NCI-H345 (cell line): Measurements from ENCODE around the gene WBP1L.

ENCODE experiments used
- DNase-seq: peaks from one replicate; lab custom pipeline; 2025; lab: John Stamatoyannopoulos, UW

WBP1L gene

DNA sequence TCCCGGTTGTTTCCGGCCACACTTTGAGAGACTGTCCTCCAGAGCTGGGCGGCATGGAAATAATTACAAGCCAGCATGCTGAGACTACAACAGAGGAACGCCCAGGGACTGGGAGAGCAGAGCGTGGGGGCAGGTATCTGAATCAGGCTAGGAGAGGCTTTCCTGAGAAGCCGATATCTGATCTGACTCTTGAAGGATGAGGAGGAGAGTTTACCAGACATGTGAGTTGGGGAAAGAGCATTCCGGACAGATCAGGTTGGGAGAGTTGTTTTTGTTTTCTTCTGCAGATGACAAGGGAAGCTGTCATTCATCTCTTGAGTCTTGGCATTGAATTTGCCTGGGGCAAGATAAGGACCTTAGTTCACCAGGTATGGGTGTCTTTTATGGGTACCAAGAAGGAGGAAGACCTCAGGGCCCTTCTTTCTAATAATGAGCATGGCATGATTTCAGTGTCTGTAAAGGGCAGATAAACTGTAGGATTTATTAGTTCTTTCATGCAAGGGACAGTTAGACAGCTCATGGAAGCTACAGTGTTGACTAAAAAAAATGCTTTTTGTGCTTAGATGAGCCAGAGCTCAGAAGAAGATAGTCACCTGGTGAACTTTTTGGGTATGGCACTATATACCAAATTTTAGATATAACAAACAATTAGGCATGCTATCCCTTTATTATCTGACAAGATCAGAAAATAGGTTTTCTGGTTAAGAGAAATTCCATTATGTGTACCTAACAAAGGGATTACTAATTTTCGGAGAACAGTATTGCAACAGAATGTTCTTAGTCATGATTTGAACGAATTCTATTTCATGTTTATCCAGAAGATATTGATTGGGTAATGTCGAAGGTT is 36.2 kb downstream of the WBP1L start:
- no peak for DNase-seq

DNA sequence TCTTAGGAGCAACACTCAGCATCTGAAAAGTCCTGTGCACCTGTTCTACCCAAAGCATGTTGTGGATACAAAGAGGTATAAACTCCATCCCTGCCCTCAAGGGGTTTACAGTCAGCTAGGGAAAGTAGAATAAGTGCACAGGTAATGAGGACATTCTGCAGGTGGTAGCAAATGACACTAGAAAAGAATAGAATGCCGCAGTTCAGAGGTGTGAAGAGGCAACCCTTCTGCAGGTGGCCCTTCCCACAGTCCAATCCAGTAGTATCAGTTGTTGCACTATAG is 36.7 kb downstream of the WBP1L start:
- DNase-seq = no peak

- DNase-seq = no peak
Measured at GRCh38 chr10:102781090-102781920, 37.6 kb downstream of the WBP1L start.

DNA sequence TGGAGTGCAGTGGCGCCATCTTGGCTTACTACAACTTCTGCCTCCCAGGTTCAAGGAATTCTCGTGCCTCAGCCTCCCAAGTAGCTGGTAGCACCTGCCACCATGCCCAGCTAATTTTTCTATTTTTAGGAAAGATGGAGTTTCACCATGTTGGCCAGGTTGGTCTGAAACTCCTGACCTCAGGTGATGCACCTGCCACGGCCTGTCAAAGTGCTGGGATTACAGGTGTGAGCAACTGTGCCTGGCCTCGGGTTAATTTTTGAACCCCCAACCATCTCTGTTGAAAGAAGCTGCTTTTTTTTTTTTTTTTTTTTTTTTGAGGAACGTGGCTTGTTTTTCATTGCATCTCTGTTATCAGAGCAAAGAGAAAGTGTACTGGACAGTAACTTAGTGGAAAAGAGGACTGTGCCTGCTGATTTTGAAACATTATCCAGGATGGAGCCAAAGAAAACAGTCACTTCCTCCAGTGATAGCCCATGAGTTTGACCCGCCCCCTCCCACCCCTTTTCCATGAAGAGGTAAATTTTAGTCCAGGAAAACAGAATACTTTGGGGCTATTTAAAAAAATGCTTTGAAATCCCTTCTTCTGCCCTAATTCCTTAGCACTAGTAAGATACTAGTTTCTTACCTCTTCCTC is 38.3 kb downstream of the WBP1L start:
- DNase-seq = no peak

GRCh38 chr10:102782673-102783551 is 39.2 kb downstream of the WBP1L start:
- DNase-seq = no peak

GRCh38 chr10:102783568-102783967 is 39.8 kb downstream of the WBP1L start:
- no peak for DNase-seq

DNA sequence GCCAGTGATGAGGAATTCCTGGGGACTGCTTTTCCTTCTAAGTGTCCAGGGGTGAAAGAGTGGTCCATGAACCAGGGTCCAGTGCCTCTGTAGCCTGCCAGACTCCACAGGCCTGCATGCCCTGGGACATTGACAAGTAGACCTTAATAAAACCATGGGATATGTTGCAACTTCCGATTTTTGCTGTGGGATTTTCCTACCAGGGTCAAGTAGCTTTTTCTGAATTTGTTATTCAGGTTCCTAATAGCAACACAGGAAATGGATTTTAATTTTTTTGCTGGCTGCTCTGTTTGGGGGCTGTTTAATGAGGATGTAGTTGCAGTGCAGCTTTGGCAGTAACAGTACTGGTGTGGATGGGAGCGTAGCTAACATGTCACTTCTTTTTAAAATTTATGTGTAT is 42.1 kb downstream of the WBP1L start:
- DNase-seq = no peak

GRCh38 chr10:102791754-102792395 is 48.1 kb downstream of the WBP1L start:
- DNase-seq = no peak

DNA sequence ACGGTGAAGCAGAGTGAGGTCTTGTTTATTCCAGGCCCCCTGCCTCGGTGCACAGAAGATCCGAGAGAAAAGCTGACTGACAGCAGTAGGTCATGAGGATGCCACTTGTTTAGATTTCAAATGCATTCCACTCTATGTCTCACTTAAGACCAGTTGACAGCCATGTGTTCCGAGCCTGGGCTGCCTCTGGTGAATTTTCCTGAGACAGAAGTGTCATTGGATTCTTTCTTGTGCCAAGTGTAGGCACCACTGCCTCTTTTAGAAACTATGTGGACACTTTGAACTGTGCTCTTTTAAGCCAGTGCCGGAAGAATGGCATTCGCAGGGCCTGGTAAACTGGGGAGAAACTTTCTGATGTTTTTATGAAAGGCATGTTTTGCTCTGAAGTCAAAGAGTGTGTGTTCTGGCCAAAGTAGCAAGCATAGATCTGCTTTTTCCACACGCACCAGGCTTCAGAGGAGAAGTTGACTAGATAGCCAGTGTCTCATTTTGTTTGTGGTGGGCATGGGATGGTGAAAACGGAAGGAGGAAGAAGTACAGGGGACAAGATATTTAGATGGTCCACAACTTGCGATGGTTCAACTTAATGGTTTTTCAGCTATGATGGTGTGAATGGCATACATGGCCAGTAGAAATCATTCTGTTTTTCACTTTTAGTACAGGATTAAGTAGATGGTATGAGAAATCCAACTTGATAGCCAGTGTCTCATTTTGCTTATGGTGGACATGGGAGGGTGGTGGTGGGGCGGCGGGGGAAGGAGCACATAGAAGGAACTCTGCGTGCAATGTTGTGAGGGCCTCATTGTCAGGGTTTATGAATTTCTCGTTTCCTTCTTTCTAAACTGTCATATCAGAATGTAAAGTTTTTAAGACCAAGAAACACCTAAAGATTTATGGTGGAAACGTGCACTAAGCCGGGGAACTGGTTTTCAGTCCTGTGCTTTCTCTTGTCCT is 52.0 kb downstream of the WBP1L start:
- no peak for DNase-seq

GRCh38 chr10:102796407-102797176 is 52.8 kb downstream of the WBP1L start:
- DNase-seq = no peak

- DNase-seq = no peak
Measured at GRCh38 chr10:102799691-102800471, 56.1 kb downstream of the WBP1L start.

DNA sequence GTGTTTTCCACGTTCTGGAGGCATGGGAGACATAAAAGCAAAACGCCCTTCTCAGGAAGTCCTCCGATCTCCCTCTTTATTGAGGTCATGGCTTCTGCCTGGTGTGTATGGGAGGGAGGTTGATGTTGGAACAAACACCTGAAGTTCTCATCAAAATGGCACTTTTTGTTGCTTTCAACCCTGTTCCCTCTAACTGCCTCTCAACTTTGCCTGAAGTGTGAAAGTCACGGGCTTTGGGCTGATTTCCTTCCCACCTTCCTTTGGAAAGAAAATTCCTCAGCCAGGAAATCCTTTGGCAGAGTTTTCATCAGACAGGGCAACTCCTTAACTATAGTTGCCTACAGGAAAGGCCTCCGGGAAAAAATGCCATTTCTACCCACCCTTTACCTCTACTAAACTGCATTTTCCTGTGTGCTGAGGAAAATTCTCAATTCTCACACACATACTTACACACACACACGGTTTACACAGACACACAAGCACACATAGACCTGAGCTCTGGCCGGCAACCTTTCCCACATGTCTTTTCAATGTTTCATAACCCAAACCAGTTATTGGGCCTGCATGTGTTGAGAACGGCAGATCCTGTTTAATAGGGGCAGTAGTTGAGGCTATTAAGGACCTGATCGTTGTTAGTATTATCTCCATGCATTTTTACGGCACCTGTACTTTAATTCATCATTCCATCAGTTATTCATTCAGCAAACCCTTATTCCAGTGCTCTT is 57.0 kb downstream of the WBP1L start:
- DNase-seq = no peak

DNA sequence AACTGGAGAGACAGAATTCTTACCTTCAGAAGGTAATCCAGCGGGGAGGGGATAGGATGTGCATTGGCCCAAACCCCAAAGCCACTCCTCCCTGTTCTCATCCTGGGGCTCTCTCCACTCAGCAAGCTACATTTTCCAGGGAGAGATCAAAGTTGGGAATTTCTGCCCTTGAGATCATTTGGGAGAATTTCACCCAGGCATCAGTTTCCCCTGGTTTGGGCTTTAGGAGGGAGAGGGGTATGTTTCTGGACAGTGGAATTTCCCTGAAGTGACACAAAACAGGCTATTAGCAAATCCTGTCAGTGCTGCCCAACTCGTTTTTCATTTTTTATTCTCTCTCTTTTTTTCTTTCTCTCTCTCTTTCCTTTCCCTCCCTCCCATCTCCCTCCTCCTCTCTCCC is 57.7 kb downstream of the WBP1L start:
- DNase-seq = no peak

DNA sequence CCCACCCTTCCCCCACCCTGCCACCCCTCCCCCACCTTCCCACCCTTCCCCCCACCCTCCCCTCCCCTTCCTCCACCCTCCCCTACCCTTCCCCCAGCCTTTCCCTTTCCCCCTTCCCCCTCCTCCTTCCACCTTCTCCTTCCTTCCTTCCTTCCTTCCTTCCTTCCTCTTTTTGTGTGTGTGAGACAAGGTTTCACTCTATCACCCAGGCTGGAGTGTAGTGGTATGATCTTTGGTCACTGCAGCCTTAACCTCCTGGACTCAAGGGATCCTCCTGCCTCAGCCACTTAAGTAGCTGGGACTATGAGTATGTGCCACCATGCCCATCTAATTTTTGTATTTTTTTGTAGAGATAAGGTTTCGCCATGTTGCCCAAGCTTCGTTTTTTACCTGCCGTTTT is 58.2 kb downstream of the WBP1L start:
- DNase-seq = no peak

- DNase-seq = no peak
Measured at GRCh38 chr10:102802920-102803534, 59.3 kb downstream of the WBP1L start.

DNA sequence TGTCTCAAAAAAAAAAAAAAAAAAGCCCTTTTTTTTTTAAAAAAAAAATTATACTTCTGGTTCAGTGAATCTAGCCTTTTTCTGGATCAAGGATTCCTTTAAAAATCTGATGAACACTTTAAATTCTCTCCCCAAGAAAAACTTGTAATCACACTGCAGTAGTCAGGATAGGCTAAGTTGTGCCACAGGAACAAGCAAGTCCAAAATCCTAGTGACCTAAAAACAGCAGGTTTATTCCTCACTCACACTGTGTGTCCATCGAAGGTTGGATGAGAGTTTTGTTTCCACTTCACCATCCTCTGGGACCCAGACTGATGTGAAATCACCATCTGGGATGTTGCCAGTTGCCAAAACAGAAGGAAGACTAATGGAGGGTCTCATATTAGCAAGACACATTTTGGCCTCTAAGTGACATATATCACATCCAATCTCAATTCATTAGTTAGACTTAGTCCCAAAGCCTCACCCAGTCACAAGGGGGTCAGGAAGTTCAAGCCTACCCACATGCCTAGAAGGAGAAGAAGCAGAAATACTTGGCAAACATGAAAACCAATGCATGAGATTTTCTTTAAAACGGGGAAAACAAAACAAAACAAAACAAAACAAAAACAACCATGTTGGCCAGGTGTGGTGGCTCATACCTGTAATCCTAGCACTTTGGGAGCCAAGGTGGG is 60.8 kb downstream of the WBP1L start:
- no peak for DNase-seq

GRCh38 chr10:102808380-102808779 is 64.6 kb downstream of the WBP1L start:
- no peak for DNase-seq
